GM12878 (cell line): ENCODE results near the gene FNDC11. TPM values are rescaled to one million over a fixed set of nuclear protein-coding genes. Genes with fewer than 3 reads are reported as not detected.

ENCODE experiments used
- ATF7 ChIP-seq: fragments of 450-650 bp; IDR thresholded peaks from 2 replicates; pipeline ENCODE4 v1.6.1; 2016; ENCODE audit warnings: low read depth, mild to moderate bottlenecking
- CBX3 ChIP-seq: fragments of 200-600 bp; sonication (generic); IDR thresholded peaks from 2 replicates; pipeline ENCODE4 v1.6.1; 2016; ENCODE audit warnings: low read depth, borderline replicate concordance
- CEBPB ChIP-seq, 2 experiments: fragments of 150-350 bp in 1 of 2; IDR thresholded peaks; 2 replicates each; pipeline ENCODE4 v1.6.1; 2012 to 2014; ENCODE audit warnings: low read depth in 2 of 2, low read length in 2 of 2, borderline replicate concordance in 1 of 2, inconsistent platforms in 1 of 2
- CEBPZ ChIP-seq: fragments of 150-350 bp; IDR thresholded peaks from 2 replicates; pipeline ENCODE4 v1.6.1; 2016; ENCODE audit warnings: low read depth, low read length
- CHD4 ChIP-seq: fragments of 200-600 bp; sonication (generic); IDR thresholded peaks from 2 replicates; pipeline ENCODE4 v1.6.1; 2016; ENCODE audit warnings: mild to moderate bottlenecking
- E2F8 ChIP-seq: fragments of 450-650 bp; IDR thresholded peaks from 2 replicates; pipeline ENCODE4 v1.6.1; 2018; ENCODE audit warnings: mild to moderate bottlenecking, low read depth, moderate library complexity; ENCODE audit not compliant: partially characterized antibody
- ESRRA ChIP-seq: IDR thresholded peaks from 2 replicates; pipeline ENCODE4 v1.6.1; 2012; ENCODE audit warnings: mild to moderate bottlenecking, low read length, improper control_type of control experiment
- MXI1 ChIP-seq: fragments of 150-350 bp; IDR thresholded peaks from 2 replicates; pipeline ENCODE4 v1.6.1; 2011; ENCODE audit warnings: low read depth, mild to moderate bottlenecking, inconsistent platforms, low read length, improper control_type of control experiment
- PRDM15 ChIP-seq: fragments of 450-650 bp; formaldehyde crosslinking; IDR thresholded peaks from 2 replicates; pipeline ENCODE4 v1.4.0; 2020; ENCODE audit warnings: mild to moderate bottlenecking, moderate library complexity
- REST ChIP-seq: IDR thresholded peaks from 2 replicates; pipeline ENCODE4 v1.6.1; 2012; ENCODE audit warnings: mild to moderate bottlenecking, low read depth, low read length
- TAF1 ChIP-seq: IDR thresholded peaks from 2 replicates; pipeline ENCODE4 v1.6.1; 2011; ENCODE audit warnings: mild to moderate bottlenecking, low read depth, low read length, borderline replicate concordance
- TBL1XR1 ChIP-seq: IDR thresholded peaks from 2 replicates; pipeline ENCODE4 v1.6.1; 2012; ENCODE audit warnings: low read depth, low read length, improper control_type of control experiment
- TCF12 ChIP-seq: IDR thresholded peaks from 2 replicates; pipeline ENCODE4 v1.6.1; 2011; ENCODE audit warnings: low read depth, mild to moderate bottlenecking, low read length
- polyA plus RNA-seq, 11 experiments: library from polyadenylated mRNA; depleted of rRNA in 4 of 11; unstranded in 6 of 11; stranded (reverse) in 5 of 11; fragments of >200 nt; fragmentation: Nextera tagmentation in 4 of 11; fragmentation: Illumina TruSeq in 1 of 11; extraction: Ambion mirVana in 4 of 11; extraction: Trizol in 1 of 11; gene quantifications; 1 replicate in 1 of 11; 2 replicates in 10 of 11; pipeline versions ENCODE4 v1.2.1 to v1.2.3, GENCODE V29; 2011 to 2016; ENCODE audit warnings: inconsistent platforms in 2 of 11, missing spikeins in 2 of 11, low read depth in 1 of 11
- total RNA-seq, 4 experiments: library from RNA; depleted of rRNA in 3 of 4; stranded (reverse); fragments of >200 nt in 3 of 4; fragmentation: Illumina TruSeq in 1 of 4; extraction: Trizol in 1 of 4; gene quantifications; 2 replicates each; pipeline versions ENCODE4 v1.2.1 to v1.2.3, GENCODE V29; 2013 to 2021

FNDC11 gene
- total and polyA plus RNA-seq, 10 of the 15 experiments (the other 5 are each of a cell fraction or from before 2014, with no cell fraction given), result 0.09 to 0.72 (median 0.34) TPM; not detected in 2

GRCh38 chr20:63537525-63538203, 16.3 kb upstream of the FNDC11 start (continued):
- no peak for TF ChIP-seq PRDM15 (CRISPR knock-in tag)
- no peak for TF ChIP-seq ESRRA
- TF ChIP-seq CBX3, result no peak
- peak; percentile 80 for TF ChIP-seq TCF12
- no peak for TF ChIP-seq REST
- TF ChIP-seq CEBPB (IDR thresholded peaks at IDR 0.05; ENCODE audit: borderline replicate concordance in 1 of 2, low read depth in 2 of 2, low read length in 2 of 2), result no peak
- TF ChIP-seq CEBPZ, result no peak
- peak; percentile 66 for TF ChIP-seq ATF7
- TF ChIP-seq MXI1, result peak; percentile 12; the same call in 1 of the 2 replicates
- TF ChIP-seq CHD4, result no peak
- TF ChIP-seq E2F8, result no peak
- TF ChIP-seq TBL1XR1, result 0 out of 2 replicates have a peak, but pooled peaks have one; percentile 4
- TF ChIP-seq TAF1, result peak; percentile 35; the same call in 1 of the 2 replicates
